GM12874 (cell line): ENCODE measurements around the gene KLF7.

ENCODE experiments used
- TF ChIP-seq, protein P1 (sequence below): IDR thresholded peaks from 2 replicates; pipeline ENCODE4 v1.5.1; 2011; ENCODE audit warnings: low read depth, mild to moderate bottlenecking, control low read depth, low read length, moderate library complexity; ENCODE audit not compliant: insufficient read depth

KLF7 gene

DNA sequence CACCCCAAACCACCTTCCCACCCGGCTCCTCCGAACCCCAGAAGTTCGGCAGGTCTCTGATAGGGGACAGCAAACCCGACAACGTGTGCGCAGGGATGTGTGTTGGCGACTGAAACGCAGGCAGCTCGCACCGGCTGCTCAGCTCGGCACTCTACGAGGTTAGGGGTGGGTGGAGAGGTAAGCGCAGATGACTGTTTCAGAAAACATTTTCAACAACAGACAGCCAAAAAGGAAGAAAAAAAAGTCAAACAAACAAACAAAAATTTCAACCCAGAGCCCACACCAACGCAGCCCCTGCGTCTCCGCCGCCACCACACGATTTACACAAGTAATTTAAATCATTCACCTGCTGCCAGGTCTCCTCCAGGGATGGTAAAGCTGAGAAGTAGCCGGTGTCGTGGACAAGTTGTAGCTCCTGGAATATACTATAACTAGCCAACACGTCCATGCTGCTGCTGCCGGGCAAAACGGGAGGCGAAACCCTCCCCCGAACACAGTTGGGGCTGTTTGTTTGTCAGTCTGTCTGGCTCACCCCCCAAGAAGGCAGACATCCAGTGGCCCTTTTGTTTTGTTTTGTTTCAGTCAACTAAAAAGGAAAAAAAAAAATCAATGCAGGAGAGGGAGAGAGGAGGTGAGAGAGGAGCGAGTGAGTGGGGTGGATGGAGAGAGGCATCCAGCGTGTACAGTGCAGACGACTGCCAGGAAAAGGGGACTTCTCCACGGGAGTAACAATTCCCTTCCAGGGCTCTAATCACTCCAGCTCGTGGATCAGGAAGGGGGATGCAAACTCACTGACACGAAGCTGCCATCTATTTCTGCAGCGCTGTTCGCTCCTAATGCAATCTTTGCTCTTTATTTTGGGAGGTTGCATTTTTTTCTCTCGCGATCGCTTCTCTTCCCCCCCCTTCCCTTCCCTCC is at the start of gene KLF7:
Gene KLF7, minus strand, starts transcription at position 828 of the 918 bp plus-strand sequence. Its CDS starts 380 bp downstream, at position 448.
- TF ChIP-seq, protein P1, sequence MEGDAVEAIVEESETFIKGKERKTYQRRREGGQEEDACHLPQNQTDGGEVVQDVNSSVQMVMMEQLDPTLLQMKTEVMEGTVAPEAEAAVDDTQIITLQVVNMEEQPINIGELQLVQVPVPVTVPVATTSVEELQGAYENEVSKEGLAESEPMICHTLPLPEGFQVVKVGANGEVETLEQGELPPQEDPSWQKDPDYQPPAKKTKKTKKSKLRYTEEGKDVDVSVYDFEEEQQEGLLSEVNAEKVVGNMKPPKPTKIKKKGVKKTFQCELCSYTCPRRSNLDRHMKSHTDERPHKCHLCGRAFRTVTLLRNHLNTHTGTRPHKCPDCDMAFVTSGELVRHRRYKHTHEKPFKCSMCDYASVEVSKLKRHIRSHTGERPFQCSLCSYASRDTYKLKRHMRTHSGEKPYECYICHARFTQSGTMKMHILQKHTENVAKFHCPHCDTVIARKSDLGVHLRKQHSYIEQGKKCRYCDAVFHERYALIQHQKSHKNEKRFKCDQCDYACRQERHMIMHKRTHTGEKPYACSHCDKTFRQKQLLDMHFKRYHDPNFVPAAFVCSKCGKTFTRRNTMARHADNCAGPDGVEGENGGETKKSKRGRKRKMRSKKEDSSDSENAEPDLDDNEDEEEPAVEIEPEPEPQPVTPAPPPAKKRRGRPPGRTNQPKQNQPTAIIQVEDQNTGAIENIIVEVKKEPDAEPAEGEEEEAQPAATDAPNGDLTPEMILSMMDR = no peak

DNA sequence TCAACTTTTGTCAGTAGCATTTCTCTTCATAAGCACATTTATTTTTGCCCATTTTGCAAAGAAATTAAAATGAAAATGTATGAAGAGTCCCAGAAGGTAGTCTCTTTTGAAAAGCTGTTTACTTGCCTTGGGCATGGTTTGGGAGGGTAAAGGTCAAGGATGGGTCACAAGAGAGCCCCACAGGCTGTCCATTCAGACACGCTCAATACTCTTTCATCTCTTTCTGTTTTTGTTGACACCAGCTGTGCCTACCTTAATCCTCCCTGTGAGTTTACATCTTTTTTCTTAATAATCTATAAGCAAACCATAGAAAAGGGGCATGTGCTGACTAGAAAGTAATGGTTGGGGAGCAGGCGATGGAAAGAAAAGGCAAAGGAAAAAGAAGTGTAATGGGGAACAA is 49.6 kb upstream of the KLF7 start:
- TF ChIP-seq, protein P1 = no peak

DNA sequence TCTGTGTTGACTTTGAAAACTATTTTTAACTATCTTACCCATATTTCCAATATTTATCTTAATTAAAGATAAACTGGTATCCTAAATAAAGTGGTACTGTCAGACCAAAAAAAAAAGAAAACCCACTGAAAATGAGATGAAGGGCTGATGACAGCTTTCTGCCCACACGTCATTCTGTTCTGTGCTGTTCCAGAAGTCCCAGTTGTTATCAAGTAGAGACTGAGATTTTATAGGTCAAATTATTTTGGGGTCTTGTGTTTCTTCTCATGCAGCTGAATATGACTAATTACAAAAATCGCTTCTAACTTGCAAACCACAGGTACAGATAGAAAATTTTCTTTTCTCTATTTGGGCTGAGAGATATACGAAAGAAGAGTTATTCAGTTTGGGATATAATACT is 48.7 kb upstream of the KLF7 start:
- TF ChIP-seq, protein P1 = no peak

DNA sequence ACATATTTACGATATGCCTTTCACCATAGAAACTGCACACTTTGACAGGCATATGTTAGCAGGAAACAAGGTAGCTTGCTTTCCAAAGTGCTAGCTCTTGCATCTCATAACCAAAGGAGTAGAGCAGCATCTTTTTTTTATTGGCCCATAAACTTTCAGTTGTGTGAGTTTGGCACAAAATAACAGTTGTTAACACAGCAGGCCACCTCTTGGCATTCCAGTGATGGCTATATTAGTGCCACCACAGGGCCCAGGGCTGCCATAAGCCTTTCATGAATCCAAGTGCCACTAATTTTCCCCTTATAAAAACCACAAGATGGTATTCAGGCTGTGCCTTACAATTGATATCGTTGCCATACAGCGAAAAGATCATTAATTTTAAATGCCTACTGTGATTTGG is 40.3 kb upstream of the KLF7 start:
- TF ChIP-seq, protein P1 = no peak

DNA sequence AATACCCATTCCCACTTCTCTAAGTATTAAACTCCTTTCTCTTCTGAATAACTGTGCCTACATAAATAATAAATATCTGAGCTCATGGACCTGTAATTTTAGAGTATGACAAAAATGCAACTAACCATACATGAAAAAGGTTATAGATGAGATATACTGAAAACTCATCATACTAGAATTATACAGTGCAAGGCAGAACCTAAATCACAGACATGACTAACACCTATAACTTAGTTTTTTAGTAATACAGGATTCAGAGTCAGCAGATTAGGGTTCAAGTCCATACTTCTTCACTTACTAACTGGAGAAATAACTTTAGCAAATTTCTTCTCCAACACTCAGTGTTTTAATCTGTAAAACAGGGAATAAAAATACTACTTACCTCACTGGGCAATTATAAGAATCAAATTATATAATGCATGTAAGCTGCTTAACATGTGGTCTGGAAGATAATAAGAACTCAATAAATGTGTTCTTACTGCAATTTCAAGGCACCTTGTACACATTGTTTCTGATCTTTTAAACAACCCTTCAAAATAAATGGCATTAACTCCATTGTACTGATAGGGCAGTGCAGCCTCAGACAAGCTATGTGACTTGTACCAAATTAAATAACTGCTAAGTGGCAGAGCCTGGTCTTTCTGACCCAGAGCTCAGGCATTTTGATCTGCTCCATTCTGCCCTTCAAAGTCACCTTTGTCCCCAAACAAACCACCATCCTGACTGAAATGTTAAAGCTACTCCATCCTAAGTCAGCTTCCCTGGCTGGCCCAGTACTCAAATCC is 39.6 kb upstream of the KLF7 start:
- TF ChIP-seq, protein P1 = no peak

DNA sequence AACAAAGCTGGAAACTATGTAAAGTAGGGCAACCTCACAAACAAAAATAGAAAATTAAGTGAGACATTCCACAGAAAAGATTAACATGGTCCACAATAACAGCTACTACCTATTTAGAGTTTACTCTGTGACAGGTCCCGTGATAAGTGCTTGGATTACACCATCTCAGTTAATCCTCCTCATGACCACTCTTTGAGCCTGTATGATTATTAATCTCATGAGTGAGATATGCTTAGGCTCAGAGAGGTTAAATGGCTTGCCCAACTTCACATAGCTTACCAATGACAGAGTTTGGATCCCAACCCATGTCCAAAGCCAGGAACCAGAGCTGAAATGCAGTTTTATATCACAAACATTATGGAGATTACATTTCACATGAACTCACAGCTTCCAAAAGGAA is 37.3 kb upstream of the KLF7 start:
- TF ChIP-seq, protein P1 = no peak

DNA sequence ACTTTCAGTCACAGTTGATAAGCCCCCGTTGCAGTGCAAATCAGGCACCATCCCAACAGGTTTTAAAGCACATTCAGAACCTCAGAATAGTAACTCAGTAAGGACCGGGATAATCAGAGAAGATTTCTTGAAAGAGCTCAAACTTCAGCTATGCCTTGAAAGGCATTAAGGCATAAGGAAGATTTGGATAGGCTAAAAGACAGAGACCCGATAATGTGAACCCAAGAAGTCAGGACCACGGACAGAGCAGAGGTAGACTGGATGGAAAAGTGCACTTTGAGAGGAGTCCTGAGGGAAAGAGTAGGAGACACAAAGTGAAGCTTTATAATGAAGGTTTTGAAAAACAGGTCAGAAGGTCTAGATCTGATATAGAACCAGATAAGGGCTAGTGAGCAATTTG is 36.9 kb upstream of the KLF7 start:
- TF ChIP-seq, protein P1 = no peak
